ENCODE data around the gene OPTN.
"Not testable (repeated sequence)": the region's sequence is repeated elsewhere in the genome, so short reads cannot be mapped to it uniquely, and the experiment has no call there.

Gene OPTN

GRCh38 chr10:13136651-13137050 is 36.7 kb downstream of the OPTN start:
- no peak for DNase-seq

- DNase-seq, result no peak
These were observed 39.2 kb downstream of the OPTN start for GRCh38 chr10:13139150-13139549.

GRCh38 chr10:13139676-13140075 is 39.7 kb downstream of the OPTN start:
- no peak for DNase-seq

GRCh38 chr10:13140627-13141190 is 40.7 kb downstream of the OPTN start:
- no peak for DNase-seq

GRCh38 chr10:13143766-13144165 is 43.8 kb downstream of the OPTN start:
- no peak for DNase-seq

GRCh38 chr10:13144814-13145213 is 44.9 kb downstream of the OPTN start:
- no peak for DNase-seq

GRCh38 chr10:13146379-13146778 is 46.4 kb downstream of the OPTN start:
- DNase-seq, result peak; percentile 5

GRCh38 chr10:13147161-13147560 is 47.2 kb downstream of the OPTN start:
- no peak for DNase-seq

GRCh38 chr10:13152296-13152695 is 52.3 kb downstream of the OPTN start:
- no peak for DNase-seq

- DNase-seq, result not testable (repeated sequence)
These were observed 55.9 kb downstream of the OPTN start for GRCh38 chr10:13155860-13156259.

- no peak for DNase-seq
These were observed 58.4 kb downstream of the OPTN start for GRCh38 chr10:13158401-13158800.

GRCh38 chr10:13160934-13161856 is 61.2 kb downstream of the OPTN start, which contains the start of gene MCM10:
Gene MCM10, plus strand, starts transcription at chr10:13161558. Its CDS starts 2,645 bp downstream, at chr10:13164203.
- peak; percentile 99 for DNase-seq

- peak; percentile 9 for DNase-seq
These were observed 61.9 kb downstream of the OPTN start for GRCh38 chr10:13161857-13162271.

- DNase-seq, result no peak
These were observed 63.9 kb downstream of the OPTN start for GRCh38 chr10:13163859-13164258.

GRCh38 chr10:13165177-13165576 is 65.2 kb downstream of the OPTN start:
- no peak for DNase-seq

GRCh38 chr10:13167568-13167967 is 67.6 kb downstream of the OPTN start:
- DNase-seq, result no peak

- DNase-seq, result no peak
These were observed 68.8 kb downstream of the OPTN start for GRCh38 chr10:13168781-13169180.

- no peak for DNase-seq
These were observed 73.7 kb downstream of the OPTN start for GRCh38 chr10:13173616-13174015.

- DNase-seq, result no peak
These were observed 80.8 kb downstream of the OPTN start for GRCh38 chr10:13180788-13181187.

- DNase-seq, result no peak
These were observed 82.5 kb downstream of the OPTN start for GRCh38 chr10:13182424-13182823.

GRCh38 chr10:13183625-13184024 is 83.7 kb downstream of the OPTN start:
- no peak for DNase-seq

- DNase-seq, result no peak
These were observed 84.3 kb downstream of the OPTN start for GRCh38 chr10:13184276-13184675.

GRCh38 chr10:13184730-13185514 is 85.0 kb downstream of the OPTN start:
- no peak for DNase-seq

Measured in fibroblast of skin of right biceps (primary cell).